GM12878 (cell line): ENCODE data around the gene IRGQ. TPM values are rescaled to one million over a fixed set of nuclear protein-coding genes. Genes with fewer than 3 reads are reported as not detected.
A peak's percentile ranks its signal among the peaks of the same experiment; 100 is the strongest.

ENCODE experiments used
- ATAC-seq: fragments of 200-7000 bp; cut with Tn5 transposase; 3 replicates; pipeline ENCODE4 v1.9.1; 2020; ENCODE audit warnings: mild to moderate bottlenecking, moderate library complexity
- BruUV-seq: library from RNA; stranded (reverse); fragments of 400-500 nt; replicated peaks from 2 replicates; lab custom pipeline; 2021; lab: Mats Ljungman, UMichigan
- CTCF ChIA-PET: fragments of 300-600 bp; sonication (Branson Sonifier 250); formaldehyde crosslinking; extraction: SDS; loops from one replicate; lab custom pipeline; 2021; ENCODE audit warnings: inconsistent platforms; lab: Yijun Ruan, JAX
- POLR2A ChIA-PET: fragments of 350-600 bp; formaldehyde crosslinking; extraction: SDS; loops from one replicate; lab custom pipeline; 2021; ENCODE audit warnings: inconsistent platforms; lab: Charles Lee
- RAD21 ChIA-PET: fragments of 300-600 bp; sonication (Branson Sonifier 250); formaldehyde crosslinking; loops from one replicate; lab custom pipeline; 2023; ENCODE audit warnings: antibody characterized with exemption; ENCODE audit not compliant: unreplicated experiment; lab: Charles Lee
- SMC1A ChIA-PET: fragments of 300-600 bp; sonication (Branson Sonifier 250); formaldehyde crosslinking; loops from one replicate; lab custom pipeline; 2023; ENCODE audit not compliant: unreplicated experiment, uncharacterized antibody; lab: Charles Lee
- DNase-seq: peaks from one replicate; pipeline ENCODE4 v3.0.0-alpha.2; 2011; ENCODE audit warnings: low read depth, low spot score
- FAIRE-seq: peaks from 3 replicates; lab custom pipeline; 2011; peaks lifted over from hg19 to GRCh38; lab: Jason Lieb, UNC
- H2AFZ ChIP-seq: 2 replicates; pipeline ENCODE4 v1.6.0; 2011; ENCODE audit warnings: low read depth, low read length, control low read depth; ENCODE audit not compliant: control insufficient read depth
- H3K27ac ChIP-seq: 2 replicates; pipeline ENCODE4 v1.5.1; 2011; ENCODE audit warnings: control low read depth; ENCODE audit not compliant: control insufficient read depth, insufficient read depth
- H3K27me3 ChIP-seq, 2 experiments: replicated peaks in 1 of 2; 2 replicates each; pipeline versions ENCODE4 v1.6.0 to v1.6.1; 2011; ENCODE audit warnings: low read length in 1 of 2; ENCODE audit not compliant: control insufficient read depth in 2 of 2, insufficient read depth in 2 of 2
- H3K36me3 ChIP-seq, 2 experiments: 2 replicates each; pipeline ENCODE4 v1.5.1; 2011; ENCODE audit warnings: low read length in 1 of 2; ENCODE audit not compliant: control insufficient read depth in 2 of 2, insufficient read depth in 2 of 2
- H3K4me1 ChIP-seq: 2 replicates; pipeline ENCODE4 v1.6.1; 2011; ENCODE audit warnings: mild to moderate bottlenecking, low read length, moderate library complexity, mixed read lengths; ENCODE audit not compliant: control insufficient read depth, insufficient read depth
- H3K4me2 ChIP-seq: 2 replicates; pipeline ENCODE4 v1.6.0; 2011; ENCODE audit warnings: control low read depth; ENCODE audit not compliant: control insufficient read depth, insufficient read depth
- H3K4me3 ChIP-seq: fragments of 200-600 bp; sonication (generic); 2 replicates; pipeline ENCODE4 v1.5.1; 2016
- H3K79me2 ChIP-seq: 2 replicates; pipeline ENCODE4 v1.6.0; 2011; ENCODE audit warnings: low read length; ENCODE audit not compliant: control insufficient read depth, insufficient read depth
- H3K9ac ChIP-seq: 2 replicates; pipeline ENCODE4 v1.8.0; 2011; ENCODE audit warnings: low read length, control low read depth, mixed read lengths; ENCODE audit not compliant: control insufficient read depth, insufficient read depth
- H3K9me3 ChIP-seq: replicated peaks from 3 replicates; pipeline ENCODE4 v1.5.1; 2011; ENCODE audit warnings: mild to moderate bottlenecking, low read length; ENCODE audit not compliant: control insufficient read depth, insufficient read depth
- H4K20me1 ChIP-seq: 2 replicates; pipeline ENCODE4 v1.6.0; 2011; ENCODE audit not compliant: control insufficient read depth, insufficient read depth
- ATF2 ChIP-seq: IDR thresholded peaks from 2 replicates; pipeline ENCODE4 v1.6.1; 2012; ENCODE audit warnings: low read length, inconsistent platforms
- CTCF ChIP-seq, 3 experiments: IDR thresholded peaks in 2 of 3; conservative IDR thresholded peaks in 1 of 3; 2 replicates each; pipeline ENCODE4 v1.5.1; 2011; ENCODE audit warnings: low read depth in 3 of 3, low read length in 3 of 3, mild to moderate bottlenecking in 3 of 3, control low read depth in 2 of 3, moderate library complexity in 2 of 3, inconsistent platforms in 1 of 3, mixed read lengths in 1 of 3; ENCODE audit not compliant: control insufficient read depth in 2 of 3, insufficient read depth in 1 of 3; ENCODE audit errors: extremely low read depth in 1 of 3
- JUND ChIP-seq: IDR thresholded peaks from 2 replicates; pipeline ENCODE4 v1.6.1; 2012; ENCODE audit warnings: low read depth, mild to moderate bottlenecking, low read length, improper control_type of control experiment, moderate library complexity
- NFYA ChIP-seq: IDR thresholded peaks from 2 replicates; pipeline ENCODE4 v1.6.1; 2011; ENCODE audit warnings: low read depth, mild to moderate bottlenecking, low read length, improper control_type of control experiment, borderline replicate concordance
- NKRF ChIP-seq: fragments of 450-650 bp; conservative IDR thresholded peaks from 2 replicates; pipeline ENCODE4 v1.6.1; 2017; ENCODE audit warnings: mild to moderate bottlenecking, moderate library complexity
- SMARCA5 ChIP-seq: fragments of 450-650 bp; IDR thresholded peaks from 2 replicates; pipeline ENCODE4 v1.6.1; 2017; ENCODE audit warnings: mild to moderate bottlenecking
- SMC3 ChIP-seq: IDR thresholded peaks from 2 replicates; pipeline ENCODE4 v1.6.1; 2011; ENCODE audit warnings: low read length, improper control_type of control experiment, borderline replicate concordance
- TARDBP ChIP-seq: IDR thresholded peaks from 2 replicates; pipeline ENCODE4 v1.6.1; 2016; ENCODE audit warnings: borderline replicate concordance
- YY1 ChIP-seq: IDR thresholded peaks from 2 replicates; pipeline ENCODE4 v1.6.1; 2011; ENCODE audit warnings: low read depth, mild to moderate bottlenecking, low read length
- WGBS: methylation state at CpG from one replicate; pipeline ENCODE4 v1.1.6; 2016; ENCODE audit warnings: low lambda C conversion rate; ENCODE audit not compliant: insufficient replicate concordance, insufficient coverage; ENCODE audit errors: missing lambda C conversion rate; 5-methylcytosine and 5-hydroxymethylcytosine counted together
- in situ Hi-C: fragments of 300-500 bp; cut with MboI; formaldehyde crosslinking; loops from 9 replicates; pipeline ENCODE4 v1.14.3; 2018; ENCODE audit warnings: mixed read lengths
- intact Hi-C: fragments of 100-400 bp; cut with micrococcal nuclease; formaldehyde crosslinking; loops from one replicate; pipeline ENCODE4 v1.14.2; 2022; ENCODE audit not compliant: unreplicated experiment
- polyA plus RNA-seq, 11 experiments: library from polyadenylated mRNA; depleted of rRNA in 4 of 11; unstranded in 6 of 11; stranded (reverse) in 5 of 11; fragments of >200 nt; fragmentation: Nextera tagmentation in 4 of 11; fragmentation: Illumina TruSeq in 1 of 11; extraction: Ambion mirVana in 4 of 11; extraction: Trizol in 1 of 11; gene quantifications; 1 replicate in 1 of 11; 2 replicates in 10 of 11; pipeline versions ENCODE4 v1.2.1 to v1.2.3, GENCODE V29; 2011 to 2016; ENCODE audit warnings: inconsistent platforms in 2 of 11, missing spikeins in 2 of 11, low read depth in 1 of 11
- total RNA-seq, 4 experiments: library from RNA; depleted of rRNA in 3 of 4; stranded (reverse); fragments of >200 nt in 3 of 4; fragmentation: Illumina TruSeq in 1 of 4; extraction: Trizol in 1 of 4; gene quantifications; 2 replicates each; pipeline versions ENCODE4 v1.2.1 to v1.2.3, GENCODE V29; 2013 to 2021

Gene IRGQ
- total and polyA plus RNA-seq, 10 of the 15 experiments (the other 5 are each of a cell fraction or from before 2014, with no cell fraction given), result 3.3 to 20.8 (median 9.0) TPM

- H3K9me3 ChIP-seq, result no peaks in the 10 kb centered on the region
- H3K27ac ChIP-seq, result no peak overlapping the region
- no peaks in the 10 kb centered on the region for H3K27me3 ChIP-seq
- in situ Hi-C loops (no loop called here), intact Hi-C loops (no loop called here)
- no TSS peak for BruUV-seq
- ChIA-PET CTCF (interaction anchor here (1.2 to 10.1 kb wide), 5 partner anchors 10 to 254 kb away, joined by 3 to 99 read pairs (median 13); partner anchors contain the start of genes IRGQ, PINLYP, XRCC1 and ZNF576), SMC1A (interaction anchor here (0.6 to 1.5 kb wide), 3 partner anchors 25 to 32 kb away, joined by 3 to 4 read pairs (median 4); no protein-coding TSS in a partner anchor), RAD21 (no interaction called here), POLR2A (interaction anchor here (1.2 kb wide), 1 partner anchor 27 kb away, joined by 5 read pairs; no protein-coding TSS in a partner anchor)
- H3K4me1 ChIP-seq, result peaks cover 12% of the 10 kb centered on the region
- no peak overlapping the region for H3K4me3 ChIP-seq
- DNase-seq, result no peak
- ATAC-seq, result peak; percentile 25; the same call in 2 of the 3 replicates
- no peaks in the 10 kb centered on the region for H3K79me2 ChIP-seq
- no peaks in the 10 kb centered on the region for H4K20me1 ChIP-seq
- H2AFZ ChIP-seq, result no peak overlapping the region
- no peak overlapping the region for H3K4me2 ChIP-seq
- WGBS, result 100% methylated on average over 6 of the region's 6 CpGs
- peaks cover 0 to 3% of the 10 kb centered on the region in 2 experiments; a peak in 1 of 4 replicates for H3K36me3 ChIP-seq
- TF ChIP-seq NKRF (no peak), TARDBP (no peak)
- no peak overlapping the region for H3K9ac ChIP-seq
- FAIRE-seq, result no peak
Measured at GRCh38 chr19:43560687-43561086, 35.2 kb downstream of the IRGQ start.

GRCh38 chr19:43555185-43555770 lies 40.7 kb downstream of the IRGQ start:
- Histone ChIP-seq H3K79me2 (no peaks in the 10 kb centered on the region), H3K27me3 (no peaks in the 10 kb centered on the region), H2AFZ (no peak overlapping the region), H3K4me1 (no peaks in the 10 kb centered on the region), H3K36me3 (peaks cover 11 to 13% of the 10 kb centered on the region in 2 experiments; a peak in 3 of 4 replicates), H4K20me1 (no peaks in the 10 kb centered on the region), H3K4me2 (no peak overlapping the region), H3K9ac (no peak overlapping the region), H3K4me3 (no peak overlapping the region), H3K9me3 (no peaks in the 10 kb centered on the region), H3K27ac (no peak overlapping the region)
- FAIRE-seq (peak; percentile 18), ATAC-seq (peak; percentile 94), DNase-seq (no peak)
- WGBS, result 26% methylated on average over 8 of the region's 8 CpGs
- in situ Hi-C loops, result no loop called here
- BruUV-seq, result no TSS peak
- RAD21 ChIA-PET, result interaction anchor here (0.6 to 4.8 kb wide), 13 partner anchors 16 to 254 kb away, joined by 3 to 92 read pairs (median 4); partner anchors contain the start of genes IRGQ and ZNF576
- intact Hi-C loops, result loop anchor here (1.0 kb wide), 1 partner anchor 39 kb away; no protein-coding TSS in a partner anchor
- CTCF ChIA-PET, result interaction anchor here (0.5 to 10.1 kb wide), 35 partner anchors 8 to 518 kb away, joined by 3 to 169 read pairs (median 4); partner anchors contain the start of genes IRGQ, PINLYP, XRCC1 and ZNF428
- SMC1A ChIA-PET, result interaction anchor here (0.8 to 3.4 kb wide), 25 partner anchors 10 to 254 kb away, joined by 3 to 59 read pairs (median 4); partner anchors contain the start of genes IRGQ, PINLYP, XRCC1 and ZNF575
- POLR2A ChIA-PET, result interaction anchor here (1.0 kb wide), 1 partner anchor 39 kb away, joined by 3 read pairs; no protein-coding TSS in a partner anchor
- peak; percentile 86 to 95 (median 88) for TF ChIP-seq CTCF (IDR thresholded peaks at IDR 0.05 in 2 of 3, conservative IDR thresholded peaks at IDR 0.05 in 1 of 3; ENCODE audit: control insufficient read depth in 2 of 3, extremely low read depth in 1 of 3, insufficient read depth in 1 of 3, low read depth in 3 of 3, low read length in 3 of 3)
- no peak for TF ChIP-seq JUND
- TF ChIP-seq SMARCA5, result peak; percentile 50; the same call in 1 of the 2 replicates
- TF ChIP-seq NFYA, result no peak
- peak; percentile 72; the same call in 1 of the 2 replicates for TF ChIP-seq SMC3
- no peak for TF ChIP-seq ATF2
- no peak for TF ChIP-seq YY1
